T-helper 1 cell (primary cell): ENCODE results near the gene KATNIP.
A peak's percentile ranks its signal among the peaks of the same experiment; 100 is the strongest.

Experiments
- DNase-seq, 5 donors: peaks; one replicate each; pipeline ENCODE4 v3.0.0-alpha.2; 2012 to 2020
- total RNA-seq, 4 donors: gene quantifications; one replicate each; lab custom pipeline; 2026; lab: John Stamatoyannopoulos, UW

Gene KATNIP
- total RNA-seq: 27.5 to 47.1 (median 38.9) reads per million in 4 donors

DNA sequence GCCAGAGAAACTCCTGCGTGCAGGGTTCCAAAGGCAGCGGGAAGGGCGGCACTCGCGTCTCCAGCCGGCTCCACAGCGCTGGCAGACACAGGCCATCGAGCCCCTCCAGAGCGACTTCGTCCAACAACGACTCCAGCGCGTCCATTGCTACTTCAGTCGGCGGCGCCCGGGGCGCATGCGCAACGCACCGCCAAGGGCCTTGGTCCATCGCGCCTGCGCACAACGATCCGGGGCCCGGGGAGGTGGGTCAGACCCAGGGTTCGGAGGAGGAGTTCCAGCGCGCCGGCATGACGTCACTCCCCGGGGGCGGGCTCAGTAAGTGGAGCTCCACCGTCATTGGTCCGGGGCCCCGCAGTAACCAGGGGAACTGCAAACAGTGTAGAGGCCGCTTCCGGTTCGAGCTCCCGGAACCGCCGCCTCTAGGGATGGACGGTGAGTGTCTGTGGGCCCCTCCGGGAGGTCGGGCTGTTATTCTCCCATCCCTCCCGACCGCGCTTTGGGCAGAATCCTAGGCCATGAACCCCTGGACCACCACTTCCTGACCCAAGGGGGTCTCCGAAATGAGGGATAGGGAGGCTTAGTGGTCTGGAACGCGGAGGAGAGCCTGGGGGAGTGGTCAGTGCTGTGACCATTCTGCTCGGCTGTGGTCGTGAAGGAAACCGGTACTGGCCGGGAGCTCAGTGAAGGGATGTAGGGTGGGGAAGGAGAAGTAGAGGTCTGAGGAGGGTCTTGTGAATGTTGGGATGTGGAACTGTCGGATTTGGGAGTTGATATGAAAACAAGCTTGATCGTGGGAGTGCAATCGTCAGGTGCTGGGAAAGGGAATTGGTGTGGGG is at the start of gene KATNIP, which contains the start of gene GTF3C1:
TSS of gene KATNIP (plus strand) at position 399 of the 836 bp plus-strand sequence. CDS start at position 426, 27 bp downstream.
TSS of gene GTF3C1 (minus strand) at position 168 of the 836 bp plus-strand sequence. CDS start at position 145, 23 bp downstream.
- peak; percentile 99 to 100 (median 100) for DNase-seq

DNA sequence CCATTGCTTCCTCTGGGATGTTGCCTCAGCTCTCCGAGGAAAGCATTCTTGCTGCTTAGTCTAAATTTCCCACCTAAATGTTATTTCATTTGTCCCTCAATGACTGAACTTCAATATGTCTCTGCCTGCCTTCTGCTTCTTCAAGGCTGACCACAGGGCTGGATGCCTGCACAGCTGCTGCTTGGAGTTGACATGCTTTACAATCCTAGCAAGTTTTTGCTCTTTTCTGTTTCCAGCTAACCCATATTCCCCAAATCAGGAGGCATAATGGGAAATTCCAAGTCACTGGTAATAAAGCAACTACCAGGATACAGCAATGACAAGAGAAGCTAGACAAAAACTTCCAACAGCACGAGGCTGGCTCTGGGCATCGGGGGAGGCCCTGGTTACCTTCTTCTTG is 49.1 kb upstream of the KATNIP start:
- no peak for DNase-seq

DNA sequence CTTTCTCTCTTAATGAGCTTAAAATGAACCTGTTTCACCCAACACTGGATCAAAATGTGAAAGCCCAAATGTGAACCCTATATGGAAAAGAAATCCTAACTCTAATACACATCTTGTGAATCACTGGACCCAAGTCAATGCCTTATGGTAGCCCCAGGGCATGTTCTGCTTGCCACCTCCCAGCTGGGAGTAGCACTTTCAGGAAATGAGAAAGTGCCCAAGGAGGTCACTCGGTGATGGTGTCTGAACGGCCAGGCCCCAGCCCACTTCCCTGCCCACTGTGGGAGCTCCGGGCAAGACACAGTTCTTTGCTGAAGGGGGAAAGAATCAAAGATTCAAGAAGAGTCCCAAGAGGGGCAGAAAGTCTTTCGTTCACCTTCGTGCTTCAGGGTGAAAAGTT is 46.3 kb upstream of the KATNIP start:
- no peak for DNase-seq

DNA sequence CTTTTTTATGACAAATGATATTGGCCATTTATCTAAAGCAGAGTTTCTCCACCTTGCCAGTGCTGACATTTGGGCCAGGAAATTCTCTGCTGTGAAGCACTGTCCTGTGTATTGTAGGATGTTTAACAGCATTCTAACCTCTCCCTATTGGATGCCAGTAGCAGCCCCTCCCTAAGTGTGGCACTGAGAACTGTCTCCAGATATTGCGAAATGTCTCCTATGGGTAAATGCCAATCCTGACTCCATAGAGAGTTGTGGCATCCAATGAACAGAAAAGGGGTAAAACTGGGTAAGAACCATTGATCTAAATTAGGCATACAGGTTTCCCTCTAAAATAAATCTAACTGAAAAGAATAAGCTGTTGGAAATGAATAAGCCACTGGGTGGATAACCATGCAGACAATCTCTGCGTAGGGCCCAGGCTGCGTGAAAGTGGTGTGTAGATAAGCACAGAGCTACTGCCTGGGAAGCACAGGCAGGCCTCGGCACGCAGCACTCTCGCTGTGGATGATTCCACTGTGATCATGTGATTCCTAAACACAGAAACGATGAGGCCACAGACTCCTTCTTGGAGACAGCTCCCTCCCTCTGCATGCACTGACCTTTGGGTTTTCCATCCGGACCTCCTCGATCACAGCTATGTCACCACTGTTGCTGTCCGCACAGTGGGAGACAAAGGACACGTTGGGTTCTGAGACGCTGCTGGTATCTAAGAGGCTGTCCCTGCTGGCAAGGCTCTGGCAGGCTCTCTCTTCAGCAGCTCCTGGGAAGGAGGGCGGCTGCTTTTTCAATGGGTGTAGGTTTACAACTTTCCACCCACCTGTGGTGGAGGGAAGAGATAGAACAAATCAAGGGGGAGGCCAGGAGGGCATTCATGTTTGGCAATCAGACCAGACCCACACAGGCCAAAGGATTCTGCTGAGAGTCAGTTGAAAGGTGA is 44.4 kb upstream of the KATNIP start:
- DNase-seq: no peak

DNA sequence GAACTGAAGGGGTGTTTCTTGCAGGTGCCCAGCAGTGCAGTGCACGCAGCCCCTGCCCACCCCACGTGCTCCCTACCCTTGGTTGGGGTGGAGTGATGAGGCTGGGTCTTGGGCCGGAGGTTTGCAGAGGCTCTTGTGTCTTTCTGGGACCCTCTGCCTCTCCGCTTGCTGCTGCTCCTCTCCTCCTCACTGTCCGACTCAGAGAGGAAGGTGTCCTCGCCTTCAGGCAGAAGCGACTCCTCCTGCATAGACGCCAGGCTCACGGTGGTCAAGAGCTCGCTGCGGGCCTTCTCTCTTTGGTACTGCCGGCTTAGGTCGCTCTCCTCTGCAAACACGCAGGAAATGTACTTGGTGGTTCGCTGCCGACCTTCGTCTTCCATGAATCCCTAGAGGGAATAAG is 43.2 kb upstream of the KATNIP start:
- no peak for DNase-seq

DNA sequence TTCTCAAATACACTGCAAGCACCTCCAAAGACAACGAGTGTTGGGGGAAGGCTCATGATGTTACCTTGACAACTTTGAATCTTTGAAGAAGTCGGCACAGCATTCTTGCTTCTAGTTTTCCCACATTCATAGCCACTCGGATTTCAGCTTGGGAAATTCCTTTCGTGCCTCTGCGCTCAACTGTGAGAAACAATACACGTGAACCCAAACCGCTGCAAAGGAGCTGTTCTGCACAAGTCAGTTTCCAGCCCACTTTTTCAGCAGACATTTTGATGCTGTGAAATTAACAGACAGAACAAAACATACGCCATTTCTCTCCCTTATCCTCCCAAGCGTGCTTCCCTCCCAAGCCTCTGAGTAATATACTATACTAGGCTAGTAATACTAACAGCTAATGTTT is 41.5 kb upstream of the KATNIP start:
- no peak for DNase-seq

DNA sequence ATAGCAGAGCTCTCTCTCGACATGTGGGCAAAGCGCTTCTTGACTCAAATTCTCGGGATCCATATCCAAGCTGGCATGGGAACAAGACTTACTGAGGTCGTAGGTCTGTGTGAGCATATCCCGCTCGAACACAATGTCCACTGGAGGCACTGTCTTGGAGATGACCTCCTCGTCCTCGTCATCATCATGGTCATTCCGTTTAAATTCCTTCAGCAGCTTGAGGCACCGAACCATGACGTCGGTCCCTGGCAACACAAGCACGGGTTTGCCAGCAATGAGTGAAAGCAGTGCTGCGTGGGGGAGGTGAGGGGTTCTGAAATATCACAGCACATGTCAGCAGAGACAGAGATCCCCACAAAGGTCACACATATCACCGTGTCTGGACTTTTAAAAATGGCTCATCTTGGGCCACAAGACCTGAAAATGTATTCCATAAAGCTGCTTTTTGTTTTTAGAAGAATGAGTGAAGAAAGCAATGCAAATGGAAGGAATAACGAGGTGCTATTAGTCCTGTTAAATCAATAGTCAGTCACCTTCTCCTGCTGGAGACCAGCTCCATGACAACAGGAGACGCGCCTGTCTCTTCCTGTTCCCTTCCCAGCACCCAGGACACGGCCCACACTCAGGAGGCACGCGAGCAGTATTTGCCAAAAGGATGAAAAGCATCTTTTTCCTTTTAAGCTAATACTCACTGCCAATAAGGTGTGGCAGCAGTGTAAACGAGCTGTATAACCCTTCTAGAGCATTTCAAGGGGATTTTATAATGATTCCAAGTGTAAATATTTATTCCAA is 38.1 kb upstream of the KATNIP start:
- no peak for DNase-seq

DNA sequence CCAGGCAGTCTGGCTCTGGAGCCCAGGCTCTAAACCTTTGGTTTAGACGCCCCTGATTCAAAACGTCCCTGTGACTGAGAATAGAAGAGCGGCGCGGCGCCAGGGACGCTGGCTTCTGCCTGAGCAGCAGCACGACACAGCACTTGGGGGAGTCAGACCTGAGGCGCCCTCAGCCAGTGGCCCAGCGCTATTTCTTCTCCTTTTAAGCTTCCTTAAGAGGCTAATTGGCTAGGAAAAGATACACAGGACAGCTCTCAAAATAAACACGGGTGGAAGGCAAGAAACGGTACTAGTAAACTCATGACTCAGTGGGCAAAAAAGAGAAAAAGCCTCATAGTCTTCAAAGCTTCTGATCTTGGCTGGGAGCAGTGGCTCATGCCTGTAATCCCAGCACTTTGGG is 35.1 kb upstream of the KATNIP start:
- DNase-seq: no peak

DNA sequence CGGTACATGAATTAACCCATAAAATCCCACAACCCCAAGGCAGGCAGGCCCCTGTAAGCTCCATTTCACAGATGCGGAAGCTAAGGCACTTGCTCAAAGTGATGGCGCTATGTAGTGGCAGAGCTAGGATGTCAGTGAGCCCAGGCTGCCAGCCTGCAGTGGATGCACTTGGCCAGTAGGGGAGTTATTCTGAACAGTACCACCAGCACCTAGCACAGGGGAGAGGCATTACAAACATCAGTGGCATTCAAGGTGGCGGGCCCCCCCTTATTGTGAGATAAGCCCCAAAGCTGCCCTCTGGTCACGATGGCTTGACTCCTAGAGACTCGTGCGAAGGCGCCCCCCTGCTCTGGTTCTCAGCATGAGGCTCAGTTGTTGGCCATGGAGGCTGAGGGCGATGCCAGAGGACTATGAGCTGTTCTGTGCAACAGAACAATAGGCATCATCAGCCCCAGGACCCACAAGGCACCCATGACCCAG is 34.0 kb upstream of the KATNIP start:
- peak in 1 of 5 donors; percentile 20 for DNase-seq

DNA sequence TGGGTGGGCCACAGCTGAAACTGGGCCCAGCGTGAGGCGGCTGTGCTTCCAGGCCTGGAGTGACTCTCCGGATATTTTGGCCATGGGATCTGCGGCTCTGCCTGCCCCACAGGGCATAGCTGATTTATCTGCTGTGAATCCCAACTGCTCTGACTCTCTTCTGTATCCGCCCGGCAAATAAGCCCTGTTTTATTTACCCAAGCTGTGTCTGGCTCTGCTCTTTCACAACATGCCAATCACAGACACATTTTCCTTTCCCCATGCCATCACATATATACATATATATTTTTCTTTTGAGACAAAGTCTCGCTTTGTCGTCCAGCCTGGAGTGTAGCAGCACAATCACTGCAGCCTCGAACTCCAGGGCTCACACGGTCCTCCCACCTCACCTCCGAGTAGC is 33.6 kb upstream of the KATNIP start:
- DNase-seq: no peak

DNA sequence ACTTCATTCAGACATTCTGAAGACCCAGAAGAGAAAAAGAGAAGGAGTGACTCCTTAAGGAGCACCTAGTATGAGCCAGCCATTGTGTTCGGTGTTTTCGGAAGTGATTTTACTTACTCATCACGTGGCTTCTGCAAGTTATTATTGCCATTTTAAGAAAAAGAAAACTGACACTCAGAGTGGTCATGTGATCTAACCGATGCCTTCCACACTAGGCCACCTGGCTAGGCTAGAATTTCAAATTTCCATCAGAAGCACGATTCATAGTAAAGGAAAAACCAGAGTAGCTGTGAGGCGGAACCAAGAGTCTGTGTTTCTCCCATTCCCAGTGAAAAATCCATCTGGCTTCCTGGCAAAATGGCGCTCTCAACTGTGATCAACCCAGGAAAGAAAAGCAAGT is 32.3 kb upstream of the KATNIP start:
- DNase-seq: no peak

DNA sequence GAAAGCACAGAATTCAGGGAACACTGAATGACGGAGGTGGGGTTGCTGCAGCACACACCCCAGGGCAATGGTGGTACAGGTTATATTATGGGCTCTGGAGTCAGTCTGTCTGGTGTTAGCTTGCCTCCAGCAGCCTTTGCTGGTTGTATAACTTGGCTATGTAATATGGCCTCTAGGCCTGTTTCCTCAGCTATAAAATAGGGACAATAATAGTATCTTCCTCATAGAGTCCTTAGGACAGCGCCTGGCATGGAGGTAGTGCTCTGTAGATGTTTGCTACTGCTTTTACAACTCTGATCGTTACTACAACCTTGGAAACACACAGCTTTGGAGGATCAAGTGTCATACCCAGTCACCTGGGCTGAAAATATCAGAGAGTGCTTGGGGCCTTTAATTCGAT is 31.7 kb upstream of the KATNIP start:
- no peak for DNase-seq

DNA sequence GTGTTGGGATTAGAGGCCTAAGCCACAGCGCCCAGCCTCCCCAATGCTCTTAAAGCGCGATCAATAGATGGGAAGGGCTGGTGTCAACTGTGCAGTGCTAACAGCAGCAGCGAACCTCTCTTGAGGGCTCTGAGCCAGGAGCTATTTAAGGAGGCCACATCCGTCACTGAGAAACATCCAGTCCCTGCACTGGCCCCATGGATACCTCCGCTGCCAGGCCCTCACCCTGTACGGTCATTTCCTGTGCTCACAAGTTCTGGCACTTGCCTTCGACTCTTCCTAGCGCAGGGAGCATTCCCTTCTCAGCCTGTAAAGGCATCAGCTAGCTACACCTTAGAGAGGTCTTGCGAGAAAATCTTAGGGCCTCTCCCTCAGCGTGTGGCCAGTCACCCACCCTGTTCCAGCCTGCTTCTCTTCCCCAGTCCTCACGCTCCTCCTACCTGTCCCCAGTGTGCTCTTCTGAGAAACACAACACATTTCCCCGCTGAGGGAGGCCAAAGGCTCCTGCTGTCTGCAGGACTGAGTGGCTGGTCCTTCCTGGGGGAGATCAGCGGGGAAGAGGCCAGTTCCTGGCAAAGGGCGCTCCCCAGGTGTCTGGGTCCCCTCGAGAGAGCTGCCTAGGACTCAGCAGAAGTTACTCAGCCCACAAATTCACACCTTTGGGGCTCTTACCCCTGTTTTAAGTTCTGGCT is 28.8 kb upstream of the KATNIP start:
- DNase-seq: no peak

DNA sequence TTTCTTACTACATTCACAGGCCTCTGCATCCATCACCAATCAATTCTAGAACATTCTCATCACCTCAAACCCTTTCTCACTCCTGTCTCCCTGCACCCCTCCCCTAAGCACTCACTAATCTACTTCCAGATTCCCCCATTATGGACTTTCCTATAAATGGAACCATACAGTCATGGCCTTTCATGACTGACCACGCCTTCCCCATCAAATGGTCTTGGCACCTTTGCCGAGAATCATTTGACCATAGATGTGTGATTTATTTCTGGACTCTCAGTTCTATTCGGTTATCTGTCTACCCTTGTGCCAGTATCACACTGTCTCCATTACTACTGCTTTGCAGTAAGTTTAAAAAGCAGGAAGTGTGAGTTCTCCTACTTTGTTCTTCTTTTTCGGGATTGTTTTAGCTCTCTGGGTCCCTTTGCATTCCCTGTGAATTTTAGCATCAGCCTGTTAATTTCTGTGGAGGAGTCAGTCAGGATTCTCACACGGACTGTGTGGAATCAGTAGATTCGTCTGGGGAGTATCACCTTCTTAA is 27.7 kb upstream of the KATNIP start:
- DNase-seq: no peak

DNA sequence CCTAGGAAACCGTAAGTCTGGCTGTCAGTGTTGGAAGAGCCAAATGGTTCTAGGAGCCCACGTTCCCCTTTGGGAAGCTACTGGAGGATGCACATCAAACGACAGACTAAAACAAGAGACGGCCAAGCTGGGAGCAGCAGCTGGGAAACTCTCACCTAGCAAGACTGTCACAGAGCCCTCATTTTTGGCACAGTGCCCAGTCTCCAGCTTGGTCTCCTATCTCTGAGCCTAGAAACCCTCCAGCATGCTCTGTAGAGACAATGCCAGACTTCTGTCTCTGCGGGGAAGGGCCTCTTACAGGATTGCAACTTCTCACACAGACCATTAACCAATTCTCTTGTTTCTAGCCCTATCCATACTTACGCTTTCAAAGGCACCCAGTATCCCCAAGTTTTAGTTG is 23.8 kb upstream of the KATNIP start:
- DNase-seq: no peak

DNA sequence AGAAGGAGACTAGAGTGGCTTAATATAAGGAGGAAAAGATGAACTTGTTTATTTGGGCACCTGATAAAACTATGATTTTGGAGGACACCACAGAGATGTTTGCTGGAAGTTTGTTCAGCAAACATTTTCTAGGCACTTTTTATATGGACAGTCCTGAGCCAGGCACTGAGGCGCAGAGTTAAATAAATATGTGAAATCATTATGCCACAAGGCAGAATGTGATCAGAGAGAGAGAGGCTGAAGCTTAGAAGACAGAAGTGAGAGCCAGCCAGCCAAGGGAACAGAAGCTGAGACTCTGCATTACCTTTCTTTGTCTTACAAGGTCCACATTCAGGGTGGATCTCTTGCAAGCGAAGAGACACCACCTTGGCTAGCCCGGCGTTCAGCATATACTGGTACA is 21.6 kb upstream of the KATNIP start:
- no peak for DNase-seq

DNA sequence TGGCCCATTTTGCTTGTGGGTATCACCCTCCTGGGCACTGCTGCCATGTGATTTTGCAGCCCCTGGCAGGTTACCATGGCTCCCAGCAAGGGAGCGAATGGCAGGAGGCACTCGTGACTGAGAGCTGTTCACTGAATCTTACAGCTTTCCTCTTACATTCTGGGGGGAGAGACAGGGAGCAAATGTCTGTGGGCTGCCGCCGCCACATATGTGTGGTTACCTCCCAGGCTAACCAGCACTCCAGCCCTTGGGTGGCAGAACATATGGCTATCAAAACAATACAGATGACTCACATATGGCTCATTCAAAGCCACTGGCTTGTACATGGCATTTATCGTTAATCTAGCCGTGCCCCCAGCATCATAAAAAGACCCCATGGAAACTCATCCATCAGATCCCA is 20.0 kb upstream of the KATNIP start:
- DNase-seq: no peak

DNA sequence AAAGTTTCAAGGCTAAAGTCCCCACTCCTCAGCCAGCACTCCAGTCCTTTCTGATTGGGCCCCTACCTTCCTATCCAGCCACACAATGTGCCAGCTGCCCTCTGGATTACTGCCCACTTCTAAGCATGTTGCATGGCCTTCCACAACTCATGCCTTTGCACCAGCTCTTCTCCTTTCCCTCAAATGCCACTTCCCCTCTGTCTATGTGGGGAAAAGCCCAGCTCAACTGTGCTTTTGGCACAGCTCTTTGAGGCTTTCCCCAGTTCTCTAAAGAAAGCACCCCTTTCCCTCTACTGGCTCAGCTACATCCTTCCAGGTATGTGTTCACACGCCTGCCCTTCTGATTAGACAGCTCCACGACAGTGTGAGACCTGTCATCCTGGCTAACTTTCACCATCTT is 18.8 kb upstream of the KATNIP start:
- no peak for DNase-seq

DNA sequence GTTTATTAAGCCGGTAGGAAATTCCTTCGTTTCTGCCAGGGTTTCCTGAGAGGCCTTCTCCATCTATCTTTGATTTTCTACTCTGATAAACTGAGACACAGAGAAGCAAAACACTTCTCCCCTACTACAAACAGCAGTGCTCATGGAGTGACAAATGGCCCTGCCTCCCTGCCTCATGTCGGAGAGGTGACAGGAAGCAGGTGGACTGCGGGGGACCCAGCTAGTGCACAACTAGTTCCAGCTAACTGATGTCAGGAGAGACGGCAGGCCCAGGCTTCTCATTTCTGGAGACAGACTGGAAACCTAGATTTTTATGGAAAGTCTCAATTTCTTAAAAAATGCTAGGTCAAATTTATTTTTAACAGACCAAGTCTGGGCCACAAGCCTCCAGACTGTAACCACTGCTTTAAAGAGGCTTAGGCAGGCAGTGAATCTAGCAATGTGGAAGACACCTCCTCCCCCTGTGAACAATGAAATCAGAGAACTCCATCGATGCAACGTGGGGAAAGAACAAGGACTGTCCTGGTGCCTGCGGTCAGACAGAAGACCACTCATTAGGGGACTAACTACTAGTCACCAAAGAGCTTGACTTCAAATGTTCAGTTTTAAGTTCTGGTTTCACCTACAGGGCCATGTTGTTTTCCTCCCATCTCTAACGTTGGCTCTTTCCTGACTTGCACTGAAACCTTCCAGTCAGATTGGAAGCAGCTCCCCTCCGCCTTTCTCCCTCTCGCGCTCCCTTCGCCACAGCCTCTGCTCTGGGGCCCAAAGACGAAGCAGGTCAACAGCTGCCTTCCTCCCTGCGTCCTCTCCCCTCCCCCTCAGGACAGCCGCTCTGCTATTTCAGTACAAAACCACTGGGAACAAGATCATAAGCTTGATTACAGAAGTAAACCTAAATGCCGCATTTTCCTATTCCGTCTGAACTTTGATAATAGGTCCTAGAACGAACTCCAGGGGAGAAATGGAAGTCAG is 17.8 kb upstream of the KATNIP start:
- DNase-seq: no peak

DNA sequence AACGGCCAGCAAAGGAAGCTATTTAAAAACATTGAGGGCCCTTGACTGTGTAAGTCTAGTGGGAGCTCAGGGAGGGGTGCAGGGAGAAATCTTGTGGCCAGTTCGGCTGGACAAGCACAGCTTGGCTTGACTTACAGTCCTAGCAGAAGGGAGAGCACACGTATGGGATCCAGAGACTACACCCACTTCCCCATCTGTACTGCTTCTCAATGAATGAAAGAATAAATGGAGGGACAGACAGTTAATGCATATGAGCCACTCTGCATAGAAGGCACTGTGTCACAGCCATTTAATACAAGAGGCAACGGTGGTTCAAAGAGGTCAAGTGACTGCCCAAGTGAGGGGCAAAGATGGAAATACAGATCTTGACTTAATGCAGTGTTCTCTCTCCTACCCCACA is 15.7 kb upstream of the KATNIP start:
- DNase-seq: no peak
